ENCODE data around the gene PTGER2.

GRCh38 chr14:52319919-52320318, 5.8 kb downstream of the PTGER2 start:
- TF ChIP-seq CTCF (IDR thresholded peaks at IDR 0.05 in 2 of 3, conservative IDR thresholded peaks at IDR 0.05 in 1 of 3; ENCODE audit: control insufficient read depth in 2 of 3, extremely low read depth in 1 of 3, insufficient read depth in 1 of 3, low read depth in 3 of 3, low read length in 3 of 3), result no peak
- TF ChIP-seq MYC (IDR thresholded peaks at IDR 0.05; ENCODE audit: insufficient read depth, insufficient read length, insufficient replicate concordance, low read length, severe bottlenecking), result no peak
- no peak for TF ChIP-seq NR2C2 (IDR thresholded peaks at IDR 0.05; ENCODE audit: borderline replicate concordance, control insufficient read depth, insufficient read length, low read depth)
- no peak for TF ChIP-seq ESRRA (IDR thresholded peaks at IDR 0.05; ENCODE audit: low read length)
- TF ChIP-seq CREM (IDR thresholded peaks at IDR 0.05; ENCODE audit: low read depth), result no peak
- TF ChIP-seq POLR2A (IDR thresholded peaks at IDR 0.05; ENCODE audit: low read depth, low read length), result no peak
- TF ChIP-seq CUX1 (IDR thresholded peaks at IDR 0.05; ENCODE audit: insufficient replicate concordance, low read depth, low read length), result no peak
